HepG2 (cell line): ENCODE results near the gene HDLBP. TPM values are rescaled to one million over a fixed set of nuclear protein-coding genes. Genes with fewer than 3 reads are reported as not detected.

Source experiments
- FOXA1 ChIP-seq, 2 experiments: fragments of 450-650 bp in 1 of 2; sonication (generic) in 1 of 2; formaldehyde crosslinking in 1 of 2; IDR thresholded peaks; 2 replicates each; pipeline versions ENCODE4 v1.4.0 to v1.6.1; 2016 to 2020; ENCODE audit warnings: missing genetic modification reagents in 1 of 2
- MBD4 ChIP-seq: IDR thresholded peaks from 2 replicates; pipeline ENCODE4 v1.6.1; 2012; ENCODE audit warnings: low read length, inconsistent platforms, borderline replicate concordance
- PLRG1 ChIP-seq: fragments of 450-650 bp; conservative IDR thresholded peaks from 2 replicates; pipeline ENCODE4 v1.6.1; 2016
- RORA ChIP-seq: sonication (generic); formaldehyde crosslinking; IDR thresholded peaks from 2 replicates; pipeline ENCODE4 v1.5.0; 2020; ENCODE audit warnings: mild to moderate bottlenecking, missing genetic modification reagents, moderate library complexity
- SRSF1 ChIP-seq: fragments of 200-400 bp; formaldehyde crosslinking; optimal IDR thresholded peaks from 2 replicates; pipeline ENCODE3; 2017; ENCODE audit warnings: mild to moderate bottlenecking, low read depth, low read length, moderate library complexity
- XBP1 ChIP-seq: sonication (generic); formaldehyde crosslinking; IDR thresholded peaks from 2 replicates; pipeline ENCODE4 v1.5.0; 2020; ENCODE audit warnings: missing genetic modification reagents
- ZNF496 ChIP-seq: sonication (generic); formaldehyde crosslinking; IDR thresholded peaks from 2 replicates; pipeline ENCODE4 v1.8.1; 2023; ENCODE audit warnings: mild to moderate bottlenecking, moderate library complexity, missing genetic modification reagents; ENCODE audit not compliant: insufficient replicate concordance
- polyA plus RNA-seq, 8 experiments: library from polyadenylated mRNA; depleted of rRNA in 3 of 8; stranded (reverse) in 7 of 8; unstranded in 1 of 8; fragments of >200 nt; fragmentation: Illumina TruSeq in 4 of 8; extraction: Trizol in 4 of 8; gene quantifications; 2 replicates each; pipeline versions ENCODE4 v1.2.1 to v1.2.3, GENCODE V29; 2011 to 2016; ENCODE audit warnings: low read depth in 4 of 8, missing spikeins in 1 of 8, mixed read lengths in 1 of 8; ENCODE audit not compliant: insufficient read depth in 1 of 8
- total RNA-seq, 5 experiments: library from RNA; depleted of rRNA; stranded (reverse); fragments of >200 nt; fragmentation: Illumina TruSeq; extraction: Trizol; gene quantifications; 2 replicates each; pipeline ENCODE4 v1.2.3, GENCODE V29; 2016; ENCODE audit warnings: low read depth in 1 of 5
- TF ChIP-seq, protein P1 (sequence below): sonication (generic); formaldehyde crosslinking; IDR thresholded peaks from 2 replicates; pipeline ENCODE4 v1.4.0; 2020; ENCODE audit warnings: missing genetic modification reagents
- TF ChIP-seq, protein P2 (sequence below), 2 experiments: sonication (generic) in 1 of 2; formaldehyde crosslinking in 1 of 2; IDR thresholded peaks; 2 replicates each; pipeline versions ENCODE4 v1.5.1 to v1.6.1; 2011 to 2020; ENCODE audit warnings: borderline replicate concordance in 1 of 2, low read depth in 1 of 2, low read length in 1 of 2, mild to moderate bottlenecking in 1 of 2, missing genetic modification reagents in 1 of 2, moderate library complexity in 1 of 2
- TF ChIP-seq, protein P3 (sequence below): sonication (generic); formaldehyde crosslinking; IDR thresholded peaks from 2 replicates; pipeline ENCODE4 v1.9.0; 2021; ENCODE audit warnings: missing genetic modification reagents, borderline replicate concordance
- TF ChIP-seq, protein P4 (sequence below): sonication (generic); formaldehyde crosslinking; IDR thresholded peaks from 2 replicates; pipeline ENCODE4 v1.4.0; 2020; ENCODE audit warnings: missing genetic modification reagents

HDLBP gene
- total and polyA plus RNA-seq, 2 of the 13 experiments (the other 11 are each of a cell fraction or from before 2014, with no cell fraction given), result 464 to 707 TPM

DNA sequence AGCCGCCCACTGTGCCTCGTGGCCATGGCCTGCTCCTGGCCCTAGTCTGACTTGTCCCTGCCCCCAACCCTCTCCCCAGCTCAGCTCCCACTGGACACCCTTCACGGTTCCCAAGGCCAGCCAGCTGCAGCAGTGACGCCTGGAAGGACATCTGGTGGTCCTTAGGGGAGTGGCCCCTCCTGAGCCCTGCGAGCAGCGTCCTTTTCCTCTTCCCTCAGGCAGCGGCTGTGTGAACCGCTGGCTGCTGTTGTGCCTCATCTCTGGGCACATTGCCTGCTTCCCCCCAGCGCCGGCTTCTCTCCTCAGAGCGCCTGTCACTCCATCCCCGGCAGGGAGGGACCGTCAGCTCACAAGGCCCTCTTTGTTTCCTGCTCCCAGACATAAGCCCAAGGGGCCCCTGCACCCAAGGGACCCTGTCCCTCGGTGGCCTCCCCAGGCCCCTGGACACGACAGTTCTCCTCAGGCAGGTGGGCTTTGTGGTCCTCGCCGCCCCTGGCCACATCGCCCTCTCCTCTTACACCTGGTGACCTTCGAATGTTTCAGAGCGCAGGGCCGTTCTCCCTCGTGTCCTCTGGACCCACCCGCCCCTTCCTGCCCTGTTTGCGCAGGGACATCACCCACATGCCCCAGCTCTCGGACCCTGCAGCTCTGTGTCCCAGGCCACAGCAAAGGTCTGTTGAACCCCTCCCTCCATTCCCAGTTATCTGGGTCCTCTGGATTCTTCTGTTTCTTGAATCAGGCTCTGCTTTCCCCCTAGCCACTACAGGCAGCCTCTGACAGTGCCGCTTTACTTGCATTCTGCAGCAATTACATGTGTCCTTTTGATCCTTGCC lies 91.2 kb downstream of the HDLBP start (continued):
- TF ChIP-seq ZNF496 (CRISPR knock-in tag) (no peak), XBP1 (CRISPR knock-in tag) (no peak), FOXA1 (IDR thresholded peaks at IDR 0.05) (no peak), FOXA1 (CRISPR knock-in tag; IDR thresholded peaks at IDR 0.05) (peak; percentile 75), MBD4 (no peak), SRSF1 (peak; percentile 95), PLRG1 (no peak), RORA (CRISPR knock-in tag) (no peak)
- TF ChIP-seq, protein P1, sequence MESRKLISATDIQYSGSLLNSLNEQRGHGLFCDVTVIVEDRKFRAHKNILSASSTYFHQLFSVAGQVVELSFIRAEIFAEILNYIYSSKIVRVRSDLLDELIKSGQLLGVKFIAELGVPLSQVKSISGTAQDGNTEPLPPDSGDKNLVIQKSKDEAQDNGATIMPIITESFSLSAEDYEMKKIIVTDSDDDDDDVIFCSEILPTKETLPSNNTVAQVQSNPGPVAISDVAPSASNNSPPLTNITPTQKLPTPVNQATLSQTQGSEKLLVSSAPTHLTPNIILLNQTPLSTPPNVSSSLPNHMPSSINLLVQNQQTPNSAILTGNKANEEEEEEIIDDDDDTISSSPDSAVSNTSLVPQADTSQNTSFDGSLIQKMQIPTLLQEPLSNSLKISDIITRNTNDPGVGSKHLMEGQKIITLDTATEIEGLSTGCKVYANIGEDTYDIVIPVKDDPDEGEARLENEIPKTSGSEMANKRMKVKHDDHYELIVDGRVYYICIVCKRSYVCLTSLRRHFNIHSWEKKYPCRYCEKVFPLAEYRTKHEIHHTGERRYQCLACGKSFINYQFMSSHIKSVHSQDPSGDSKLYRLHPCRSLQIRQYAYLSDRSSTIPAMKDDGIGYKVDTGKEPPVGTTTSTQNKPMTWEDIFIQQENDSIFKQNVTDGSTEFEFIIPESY (CRISPR knock-in tag), result no peak
- TF ChIP-seq, protein P2, sequence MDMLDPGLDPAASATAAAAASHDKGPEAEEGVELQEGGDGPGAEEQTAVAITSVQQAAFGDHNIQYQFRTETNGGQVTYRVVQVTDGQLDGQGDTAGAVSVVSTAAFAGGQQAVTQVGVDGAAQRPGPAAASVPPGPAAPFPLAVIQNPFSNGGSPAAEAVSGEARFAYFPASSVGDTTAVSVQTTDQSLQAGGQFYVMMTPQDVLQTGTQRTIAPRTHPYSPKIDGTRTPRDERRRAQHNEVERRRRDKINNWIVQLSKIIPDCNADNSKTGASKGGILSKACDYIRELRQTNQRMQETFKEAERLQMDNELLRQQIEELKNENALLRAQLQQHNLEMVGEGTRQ (IDR thresholded peaks at IDR 0.05; ENCODE audit: low read depth, low read length), result no peak
- TF ChIP-seq, protein P2 (CRISPR knock-in tag; IDR thresholded peaks at IDR 0.05; ENCODE audit: borderline replicate concordance), result peak; percentile 26; the same call in 1 of the 2 replicates
- TF ChIP-seq, protein P3, sequence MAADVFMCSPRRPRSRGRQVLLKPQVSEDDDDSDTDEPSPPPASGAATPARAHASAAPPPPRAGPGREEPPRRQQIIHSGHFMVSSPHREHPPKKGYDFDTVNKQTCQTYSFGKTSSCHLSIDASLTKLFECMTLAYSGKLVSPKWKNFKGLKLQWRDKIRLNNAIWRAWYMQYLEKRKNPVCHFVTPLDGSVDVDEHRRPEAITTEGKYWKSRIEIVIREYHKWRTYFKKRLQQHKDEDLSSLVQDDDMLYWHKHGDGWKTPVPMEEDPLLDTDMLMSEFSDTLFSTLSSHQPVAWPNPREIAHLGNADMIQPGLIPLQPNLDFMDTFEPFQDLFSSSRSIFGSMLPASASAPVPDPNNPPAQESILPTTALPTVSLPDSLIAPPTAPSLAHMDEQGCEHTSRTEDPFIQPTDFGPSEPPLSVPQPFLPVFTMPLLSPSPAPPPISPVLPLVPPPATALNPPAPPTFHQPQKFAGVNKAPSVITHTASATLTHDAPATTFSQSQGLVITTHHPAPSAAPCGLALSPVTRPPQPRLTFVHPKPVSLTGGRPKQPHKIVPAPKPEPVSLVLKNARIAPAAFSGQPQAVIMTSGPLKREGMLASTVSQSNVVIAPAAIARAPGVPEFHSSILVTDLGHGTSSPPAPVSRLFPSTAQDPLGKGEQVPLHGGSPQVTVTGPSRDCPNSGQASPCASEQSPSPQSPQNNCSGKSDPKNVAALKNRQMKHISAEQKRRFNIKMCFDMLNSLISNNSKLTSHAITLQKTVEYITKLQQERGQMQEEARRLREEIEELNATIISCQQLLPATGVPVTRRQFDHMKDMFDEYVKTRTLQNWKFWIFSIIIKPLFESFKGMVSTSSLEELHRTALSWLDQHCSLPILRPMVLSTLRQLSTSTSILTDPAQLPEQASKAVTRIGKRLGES (CRISPR knock-in tag), result no peak
- TF ChIP-seq, protein P4, sequence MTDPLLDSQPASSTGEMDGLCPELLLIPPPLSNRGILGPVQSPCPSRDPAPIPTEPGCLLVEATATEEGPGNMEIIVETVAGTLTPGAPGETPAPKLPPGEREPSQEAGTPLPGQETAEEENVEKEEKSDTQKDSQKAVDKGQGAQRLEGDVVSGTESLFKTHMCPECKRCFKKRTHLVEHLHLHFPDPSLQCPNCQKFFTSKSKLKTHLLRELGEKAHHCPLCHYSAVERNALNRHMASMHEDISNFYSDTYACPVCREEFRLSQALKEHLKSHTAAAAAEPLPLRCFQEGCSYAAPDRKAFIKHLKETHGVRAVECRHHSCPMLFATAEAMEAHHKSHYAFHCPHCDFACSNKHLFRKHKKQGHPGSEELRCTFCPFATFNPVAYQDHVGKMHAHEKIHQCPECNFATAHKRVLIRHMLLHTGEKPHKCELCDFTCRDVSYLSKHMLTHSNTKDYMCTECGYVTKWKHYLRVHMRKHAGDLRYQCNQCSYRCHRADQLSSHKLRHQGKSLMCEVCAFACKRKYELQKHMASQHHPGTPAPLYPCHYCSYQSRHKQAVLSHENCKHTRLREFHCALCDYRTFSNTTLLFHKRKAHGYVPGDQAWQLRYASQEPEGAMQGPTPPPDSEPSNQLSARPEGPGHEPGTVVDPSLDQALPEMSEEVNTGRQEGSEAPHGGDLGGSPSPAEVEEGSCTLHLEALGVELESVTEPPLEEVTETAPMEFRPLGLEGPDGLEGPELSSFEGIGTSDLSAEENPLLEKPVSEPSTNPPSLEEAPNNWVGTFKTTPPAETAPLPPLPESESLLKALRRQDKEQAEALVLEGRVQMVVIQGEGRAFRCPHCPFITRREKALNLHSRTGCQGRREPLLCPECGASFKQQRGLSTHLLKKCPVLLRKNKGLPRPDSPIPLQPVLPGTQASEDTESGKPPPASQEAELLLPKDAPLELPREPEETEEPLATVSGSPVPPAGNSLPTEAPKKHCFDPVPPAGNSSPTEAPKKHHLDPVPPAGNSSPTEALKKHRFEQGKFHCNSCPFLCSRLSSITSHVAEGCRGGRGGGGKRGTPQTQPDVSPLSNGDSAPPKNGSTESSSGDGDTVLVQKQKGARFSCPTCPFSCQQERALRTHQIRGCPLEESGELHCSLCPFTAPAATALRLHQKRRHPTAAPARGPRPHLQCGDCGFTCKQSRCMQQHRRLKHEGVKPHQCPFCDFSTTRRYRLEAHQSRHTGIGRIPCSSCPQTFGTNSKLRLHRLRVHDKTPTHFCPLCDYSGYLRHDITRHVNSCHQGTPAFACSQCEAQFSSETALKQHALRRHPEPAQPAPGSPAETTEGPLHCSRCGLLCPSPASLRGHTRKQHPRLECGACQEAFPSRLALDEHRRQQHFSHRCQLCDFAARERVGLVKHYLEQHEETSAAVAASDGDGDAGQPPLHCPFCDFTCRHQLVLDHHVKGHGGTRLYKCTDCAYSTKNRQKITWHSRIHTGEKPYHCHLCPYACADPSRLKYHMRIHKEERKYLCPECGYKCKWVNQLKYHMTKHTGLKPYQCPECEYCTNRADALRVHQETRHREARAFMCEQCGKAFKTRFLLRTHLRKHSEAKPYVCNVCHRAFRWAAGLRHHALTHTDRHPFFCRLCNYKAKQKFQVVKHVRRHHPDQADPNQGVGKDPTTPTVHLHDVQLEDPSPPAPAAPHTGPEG (CRISPR knock-in tag), result peak; percentile 88
